Naive B cell (primary cell): ENCODE data around the gene FOXB1. TPM values are rescaled to one million over a fixed set of nuclear protein-coding genes. Genes with fewer than 3 reads are reported as not detected.

ENCODE experiments used
- ATAC-seq, 2 donors: fragments of 150-1000 bp; cut with Tn5 transposase; 2 replicates each; pipeline ENCODE4 v1.10.0; 2021; ENCODE audit warnings: low read depth in 2 of 2, mild to moderate bottlenecking in 2 of 2, moderate library complexity in 2 of 2
- DNase-seq: peaks from one replicate; pipeline ENCODE4 v3.0.0; 2022
- H3K27ac Mint-ChIP-seq, 6 donors: one replicate each; pipeline ENCODE4 v1.8.0; 2020 to 2022; ENCODE audit warnings: mild to moderate bottlenecking in 6 of 6, mixed read lengths in 6 of 6, moderate library complexity in 5 of 6, inconsistent platforms in 2 of 6
- H3K27me3 Mint-ChIP-seq, 3 donors: one replicate each; pipeline ENCODE4 v1.8.0; 2021 to 2022; ENCODE audit warnings: mixed read lengths in 3 of 3, mild to moderate bottlenecking in 1 of 3
- H3K36me3 Mint-ChIP-seq, 2 donors: one replicate each; pipeline ENCODE4 v1.8.0; 2020 to 2022; ENCODE audit warnings: mixed read lengths in 2 of 2, inconsistent platforms in 1 of 2, mild to moderate bottlenecking in 1 of 2
- H3K4me1 Mint-ChIP-seq, 3 donors: one replicate each; pipeline ENCODE4 v1.8.0; 2020 to 2022; ENCODE audit warnings: mixed read lengths in 3 of 3, inconsistent platforms in 1 of 3, mild to moderate bottlenecking in 1 of 3, moderate library complexity in 1 of 3
- H3K4me3 Mint-ChIP-seq, 8 donors: one replicate each; pipeline ENCODE4 v1.8.0; 2020 to 2022; ENCODE audit warnings: mild to moderate bottlenecking in 8 of 8, mixed read lengths in 8 of 8, moderate library complexity in 8 of 8, inconsistent platforms in 2 of 8
- H3K9me3 Mint-ChIP-seq, 7 donors: one replicate each; pipeline ENCODE4 v1.8.0; 2020 to 2022; ENCODE audit warnings: mixed read lengths in 7 of 7, mild to moderate bottlenecking in 5 of 7, inconsistent platforms in 2 of 7, moderate library complexity in 1 of 7
- polyA plus RNA-seq, 6 donors: library from polyadenylated mRNA; unstranded; fragments of 300-500 nt; fragmentation: Illumina TruSeq; gene quantifications; one replicate each; pipeline ENCODE4 v1.2.3, GENCODE V29; 2021; ENCODE audit warnings: low read depth in 6 of 6

FOXB1 gene
- polyA plus RNA-seq, 6 donors from 2014 or later, result not detected

DNA sequence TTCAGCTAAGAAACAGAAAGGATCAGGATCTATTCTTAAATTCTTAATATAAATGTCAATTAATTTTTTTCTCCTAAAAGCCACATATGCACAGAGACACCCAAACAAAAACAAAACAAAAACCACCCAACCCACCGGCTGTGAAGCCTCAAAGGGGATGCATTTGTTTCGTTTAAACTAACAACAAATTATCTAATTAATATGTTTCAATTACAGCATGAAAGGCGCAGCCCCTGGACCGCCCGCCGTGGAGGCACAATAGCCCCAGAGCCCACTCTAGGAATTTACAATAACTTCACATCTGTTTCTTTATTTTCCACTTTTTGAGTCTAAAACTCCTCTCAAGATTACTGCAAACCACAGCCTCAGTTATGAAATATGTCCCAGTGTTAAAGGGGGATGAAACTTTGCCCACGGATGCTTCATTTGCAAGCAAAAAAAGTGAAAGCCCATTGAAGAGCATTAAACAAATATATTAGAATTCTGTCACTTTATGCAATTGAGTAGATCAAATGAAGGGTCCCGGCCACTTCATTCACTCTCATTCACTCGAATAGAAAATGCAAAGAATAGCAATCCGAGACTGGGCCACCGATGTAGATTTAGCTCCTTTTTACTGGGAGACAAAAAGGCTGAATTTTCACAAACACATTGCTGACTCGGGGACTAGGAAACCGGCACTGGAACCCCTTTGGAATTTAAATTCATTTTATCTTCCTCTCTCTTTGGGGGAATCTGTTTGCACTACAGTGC lies 6.0 kb downstream of the FOXB1 start:
- H3K4me3 Mint-ChIP-seq, result no peak overlapping the region
- H3K36me3 Mint-ChIP-seq, result peaks cover 0 to 12% of the 10 kb centered on the region in 2 donors
- peaks cover 0 to 5% (median 3%) of the 10 kb centered on the region in 7 donors for H3K9me3 Mint-ChIP-seq
- DNase-seq, result no peak
- peaks cover 65 to 85% (median 80%) of the 10 kb centered on the region in 3 donors for H3K27me3 Mint-ChIP-seq
- no peak overlapping the region for H3K27ac Mint-ChIP-seq
- ATAC-seq, result no peak
- peaks cover 16 to 17% (median 17%) of the 10 kb centered on the region in 3 donors for H3K4me1 Mint-ChIP-seq

DNA sequence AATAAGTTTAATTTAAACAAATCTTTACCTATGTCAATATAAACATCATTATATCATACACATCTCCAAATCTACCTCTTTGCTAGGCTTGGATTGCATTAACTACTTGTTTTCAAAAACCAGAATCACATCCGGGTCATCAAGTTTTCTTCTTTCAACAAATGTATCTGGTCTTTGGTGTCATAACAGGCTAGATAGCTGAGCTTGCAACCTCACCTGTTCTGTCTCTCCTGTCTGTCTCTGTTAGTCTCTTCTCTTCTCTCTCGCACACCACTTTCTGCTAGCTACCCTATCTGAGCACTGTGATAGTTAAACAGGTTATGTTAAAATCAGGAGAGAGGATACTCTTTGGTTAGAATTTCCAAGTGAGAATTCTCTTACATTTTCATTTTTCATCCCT lies 6.7 kb downstream of the FOXB1 start:
- peaks cover 0 to 8% of the 10 kb centered on the region in 2 donors for H3K36me3 Mint-ChIP-seq
- DNase-seq, result no peak
- no peak overlapping the region for H3K27ac Mint-ChIP-seq
- no peak overlapping the region for H3K4me3 Mint-ChIP-seq
- peaks cover 9 to 10% (median 10%) of the 10 kb centered on the region in 3 donors for H3K4me1 Mint-ChIP-seq
- no peak for ATAC-seq
- H3K9me3 Mint-ChIP-seq, result peaks cover 0 to 8% (median 3%) of the 10 kb centered on the region in 7 donors
- peaks cover 65 to 83% (median 75%) of the 10 kb centered on the region in 3 donors for H3K27me3 Mint-ChIP-seq

DNA sequence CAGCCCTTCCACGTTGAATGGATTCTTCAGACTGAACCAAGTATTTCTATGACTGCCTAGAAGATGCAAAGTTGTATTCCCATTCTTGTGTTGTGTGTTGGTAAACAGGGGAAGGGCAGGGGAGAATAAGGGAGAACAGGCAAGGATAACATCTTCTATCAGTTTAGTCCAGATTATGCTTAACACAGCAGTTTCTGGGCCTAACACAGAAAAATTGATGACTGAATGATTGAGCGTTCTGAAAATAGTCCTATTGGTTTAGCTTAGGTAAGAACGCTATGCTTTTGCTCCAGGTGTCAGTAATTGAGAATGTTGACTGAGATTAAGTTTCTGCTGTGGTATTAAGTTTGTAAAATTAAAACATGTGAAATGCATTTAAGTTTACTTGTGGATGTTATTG lies 8.6 kb downstream of the FOXB1 start:
- Mint-ChIP-seq H3K9me3 (peaks cover 2 to 15% (median 9%) of the 10 kb centered on the region in 7 donors), H3K4me3 (no peak overlapping the region), H3K36me3 (peaks cover 7 to 8% of the 10 kb centered on the region in 2 donors), H3K27ac (no peak overlapping the region), H3K27me3 (peaks cover 61 to 73% (median 63%) of the 10 kb centered on the region in 3 donors), H3K4me1 (no peaks in the 10 kb centered on the region)
- DNase-seq (no peak), ATAC-seq (no peak)

DNA sequence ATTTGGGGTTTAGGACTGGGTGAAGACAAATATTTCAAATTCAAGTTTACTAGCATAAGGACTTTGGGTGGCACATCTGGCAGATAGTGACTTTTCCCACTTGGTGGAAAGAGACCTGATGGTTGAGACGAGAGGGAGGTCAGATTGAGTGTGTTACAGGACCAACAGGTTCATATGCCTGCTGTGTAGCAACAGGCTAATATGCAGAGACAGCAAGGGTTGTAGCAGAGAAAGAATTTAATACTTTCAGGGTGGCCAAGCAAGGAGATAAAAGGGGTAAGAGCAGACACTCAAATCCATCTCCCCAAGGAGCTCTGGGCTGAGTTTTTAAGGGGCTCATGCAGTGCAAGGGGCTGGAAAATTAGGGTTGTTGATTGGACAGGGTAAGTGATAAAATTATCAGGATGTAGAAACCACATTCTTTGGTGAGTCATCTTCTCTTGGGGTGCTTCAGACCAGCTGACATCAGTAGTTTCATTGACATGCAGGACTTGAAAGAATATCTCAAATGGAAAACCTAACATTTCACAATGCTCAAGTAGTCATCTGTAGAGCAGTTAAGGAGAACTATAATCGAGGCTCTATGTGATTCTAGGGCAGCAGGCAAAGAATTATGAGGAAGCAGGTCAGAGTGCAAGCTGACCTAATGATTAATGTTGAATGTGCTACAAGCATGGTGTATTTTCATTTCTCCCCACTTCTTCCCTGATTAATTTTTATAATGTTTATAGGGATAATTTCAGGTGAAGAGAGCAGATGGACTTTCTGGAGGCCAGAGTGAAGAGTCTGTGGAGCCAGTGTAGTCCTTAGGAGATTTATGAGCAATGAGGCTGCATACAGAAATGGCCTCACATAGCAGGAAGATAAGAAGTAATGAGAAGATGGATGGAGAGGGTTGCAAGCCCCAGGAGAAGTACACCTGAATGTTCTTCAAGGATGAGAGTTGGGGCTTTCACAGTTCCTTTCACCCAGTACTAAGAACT lies 13.7 kb downstream of the FOXB1 start:
- DNase-seq (no peak), ATAC-seq (no peak)
- Mint-ChIP-seq H3K9me3 (peaks cover 4 to 27% (median 8%) of the 10 kb centered on the region in 7 donors), H3K4me1 (no peaks in the 10 kb centered on the region), H3K36me3 (peaks cover 8 to 14% of the 10 kb centered on the region in 2 donors), H3K27ac (no peak overlapping the region), H3K4me3 (no peak overlapping the region), H3K27me3 (peaks cover 40 to 54% (median 44%) of the 10 kb centered on the region in 3 donors)

DNA sequence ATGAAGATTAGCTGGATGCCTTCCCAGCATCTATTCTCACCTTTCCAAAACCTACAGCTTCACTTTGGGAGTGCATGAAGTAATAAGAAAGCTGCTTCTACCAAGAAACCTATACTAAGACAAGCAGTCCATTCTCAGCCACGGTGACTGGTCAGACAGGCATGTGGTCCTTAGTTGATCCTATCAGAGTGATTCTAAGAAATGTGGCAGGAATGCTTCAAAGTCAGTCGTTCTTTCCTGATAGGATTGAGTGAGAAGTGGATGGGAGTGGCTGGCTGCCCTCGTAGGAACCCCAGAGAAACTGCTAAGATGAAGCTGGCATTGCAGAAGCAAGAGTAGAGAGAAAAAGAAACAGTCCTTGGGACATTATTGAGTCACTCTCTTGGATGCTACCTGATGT lies 16.6 kb downstream of the FOXB1 start:
- Mint-ChIP-seq H3K36me3 (peaks cover 8 to 14% of the 10 kb centered on the region in 2 donors), H3K27me3 (peaks cover 32 to 43% (median 39%) of the 10 kb centered on the region in 3 donors), H3K9me3 (peaks cover 4 to 19% (median 8%) of the 10 kb centered on the region in 7 donors), H3K4me3 (no peak overlapping the region), H3K4me1 (no peaks in the 10 kb centered on the region), H3K27ac (no peak overlapping the region)
- ATAC-seq, result no peak
- no peak for DNase-seq

DNA sequence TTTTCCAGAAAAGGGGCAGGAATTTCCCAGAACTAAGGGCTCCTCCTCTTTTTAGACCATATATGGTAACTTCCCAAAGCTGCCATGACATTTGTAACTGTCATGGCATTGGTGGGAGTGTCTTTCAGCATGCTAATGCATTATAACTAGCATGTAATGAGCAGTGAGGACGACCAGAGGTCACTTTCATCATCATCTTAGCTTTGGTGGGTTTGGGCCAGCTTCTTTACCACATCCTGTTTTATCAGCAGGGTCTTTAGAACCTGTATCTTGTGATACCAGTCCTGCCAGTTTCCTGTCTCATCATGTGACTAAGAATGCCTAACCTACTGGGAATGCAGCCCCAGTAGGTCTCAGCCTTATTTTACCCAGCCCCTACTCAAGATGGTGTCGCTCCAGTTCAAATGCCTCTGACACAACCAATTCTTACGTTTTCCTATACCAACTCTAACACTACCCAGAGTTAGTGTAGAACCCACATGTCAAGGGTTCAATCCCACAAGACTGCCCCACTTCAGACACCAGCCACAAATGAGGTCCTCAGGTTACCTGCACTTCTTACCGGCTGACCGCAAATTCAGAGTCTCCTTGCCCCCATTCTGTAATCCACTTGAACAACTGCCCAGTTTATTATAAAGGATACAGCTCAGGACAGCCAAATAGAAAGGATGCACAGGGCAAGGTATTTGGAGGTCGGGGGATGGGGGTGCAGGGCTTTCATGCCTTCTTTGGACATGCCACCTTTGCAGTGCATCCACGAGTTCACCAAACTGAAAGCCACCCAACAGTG lies 17.7 kb downstream of the FOXB1 start:
- no peak for ATAC-seq

DNA sequence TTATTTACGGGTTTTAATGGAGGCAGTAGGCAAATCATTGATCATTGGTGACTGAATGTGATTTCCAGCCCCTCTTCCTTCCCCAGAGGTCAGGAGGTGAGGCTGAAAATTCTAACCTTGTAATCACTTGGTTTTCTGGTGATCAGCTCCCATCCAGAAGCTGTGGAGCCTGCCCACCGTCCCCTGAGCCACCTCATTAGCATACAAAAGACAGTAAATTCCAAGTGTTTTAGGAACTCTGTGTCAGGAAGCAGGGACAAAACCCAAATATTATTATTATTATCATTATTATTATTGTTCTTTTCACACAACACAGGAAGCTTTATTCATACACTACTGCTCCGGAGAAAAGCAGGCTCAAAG lies 18.2 kb downstream of the FOXB1 start:
- Mint-ChIP-seq H3K9me3 (peaks cover 2 to 15% (median 5%) of the 10 kb centered on the region in 7 donors), H3K27ac (no peak overlapping the region), H3K4me1 (no peaks in the 10 kb centered on the region), H3K4me3 (no peak overlapping the region), H3K27me3 (peaks cover 34 to 40% (median 39%) of the 10 kb centered on the region in 3 donors), H3K36me3 (peaks cover 4 to 11% of the 10 kb centered on the region in 2 donors)
- DNase-seq, result no peak
- ATAC-seq, result no peak

More for the DNA sequence above, 17.7 kb downstream of the FOXB1 start:
- no peak overlapping the region for H3K4me3 Mint-ChIP-seq
- DNase-seq, result no peak
- no peak overlapping the region for H3K27ac Mint-ChIP-seq
- peaks cover 38 to 44% (median 40%) of the 10 kb centered on the region in 3 donors for H3K27me3 Mint-ChIP-seq
- no peaks in the 10 kb centered on the region for H3K4me1 Mint-ChIP-seq
- H3K9me3 Mint-ChIP-seq, result peaks cover 4 to 19% (median 8%) of the 10 kb centered on the region in 7 donors
- H3K36me3 Mint-ChIP-seq, result peaks cover 8 to 14% of the 10 kb centered on the region in 2 donors

DNA sequence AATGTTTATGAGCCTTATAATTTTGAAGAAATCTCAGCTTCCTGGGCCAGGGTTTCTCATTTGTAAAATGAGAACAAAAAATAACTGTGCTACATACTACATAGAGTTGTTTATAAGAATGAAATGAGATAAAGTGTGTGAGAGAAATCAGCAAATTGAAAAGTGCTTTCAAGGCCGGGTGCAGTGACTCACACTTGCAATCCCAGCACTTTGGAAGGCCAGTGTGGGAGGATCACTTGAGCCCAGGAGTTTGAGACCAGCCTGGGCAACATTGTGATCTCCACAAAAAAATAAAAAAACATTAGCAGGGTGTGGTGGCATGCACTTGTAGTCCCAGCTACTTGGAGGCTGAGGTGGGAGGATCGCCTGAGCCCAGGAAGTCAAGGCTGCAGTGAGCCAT lies 22.4 kb downstream of the FOXB1 start:
- DNase-seq, result no peak
- peaks cover 22 to 32% (median 26%) of the 10 kb centered on the region in 3 donors for H3K27me3 Mint-ChIP-seq

DNA sequence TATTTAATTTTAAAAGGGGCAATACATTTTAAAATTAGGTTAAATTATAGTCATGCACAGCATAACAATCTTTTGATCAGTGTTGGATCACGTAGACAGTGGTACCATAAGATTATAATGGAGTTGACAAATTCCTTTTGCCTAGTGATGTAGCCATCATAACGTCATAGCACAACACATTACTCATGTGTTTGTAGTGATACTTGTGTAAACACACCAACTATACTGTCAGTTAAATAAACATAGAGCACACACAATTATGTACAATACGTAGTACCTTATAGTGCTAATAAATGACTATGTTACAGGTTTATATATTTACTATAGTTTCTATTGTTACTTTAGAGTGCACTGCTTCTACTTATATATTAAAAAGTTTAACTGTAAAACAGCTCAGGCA lies 31.2 kb downstream of the FOXB1 start:
- Mint-ChIP-seq H3K9me3 (peaks cover 0 to 12% (median 3%) of the 10 kb centered on the region in 7 donors), H3K27ac (no peak overlapping the region), H3K27me3 (peaks cover 3 to 29% (median 28%) of the 10 kb centered on the region in 3 donors), H3K36me3 (no peaks in the 10 kb centered on the region), H3K4me3 (no peak overlapping the region), H3K4me1 (no peaks in the 10 kb centered on the region)
- no peak for ATAC-seq
- DNase-seq, result no peak

More for the DNA sequence above, 22.4 kb downstream of the FOXB1 start:
- Mint-ChIP-seq H3K27ac (no peak overlapping the region), H3K9me3 (peaks cover 0 to 8% (median 0%) of the 10 kb centered on the region in 7 donors), H3K4me3 (no peak overlapping the region), H3K4me1 (no peaks in the 10 kb centered on the region), H3K36me3 (no peaks in the 10 kb centered on the region)
- no peak for ATAC-seq

DNA sequence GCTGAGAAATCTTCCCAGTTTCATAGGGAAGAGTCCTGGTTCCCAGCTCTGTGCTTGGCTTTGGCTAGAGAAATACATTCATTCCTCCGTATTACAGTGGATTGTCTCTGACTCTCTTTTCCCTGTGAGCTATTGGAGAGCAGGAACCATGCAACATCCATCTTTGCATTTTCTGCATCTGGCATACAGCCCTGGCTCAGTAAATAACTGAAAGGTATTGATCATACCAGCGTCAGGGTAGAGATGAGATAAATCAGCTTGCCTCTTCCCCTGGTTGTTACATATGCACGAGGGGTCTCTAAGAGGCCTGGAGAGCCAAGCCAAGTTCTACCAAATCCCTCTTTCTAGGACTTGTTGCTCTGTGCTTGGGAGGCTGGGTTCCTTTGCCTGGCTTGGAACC lies 35.2 kb downstream of the FOXB1 start:
- DNase-seq (no peak), ATAC-seq (no peak)
- no peaks in the 10 kb centered on the region for H3K4me1 Mint-ChIP-seq
- no peaks in the 10 kb centered on the region for H3K36me3 Mint-ChIP-seq
- H3K27me3 Mint-ChIP-seq, result peaks cover 11 to 34% (median 23%) of the 10 kb centered on the region in 3 donors
- H3K27ac Mint-ChIP-seq, result no peak overlapping the region
- H3K4me3 Mint-ChIP-seq, result no peak overlapping the region
- H3K9me3 Mint-ChIP-seq, result peaks cover 0 to 2% (median 0%) of the 10 kb centered on the region in 7 donors

DNA sequence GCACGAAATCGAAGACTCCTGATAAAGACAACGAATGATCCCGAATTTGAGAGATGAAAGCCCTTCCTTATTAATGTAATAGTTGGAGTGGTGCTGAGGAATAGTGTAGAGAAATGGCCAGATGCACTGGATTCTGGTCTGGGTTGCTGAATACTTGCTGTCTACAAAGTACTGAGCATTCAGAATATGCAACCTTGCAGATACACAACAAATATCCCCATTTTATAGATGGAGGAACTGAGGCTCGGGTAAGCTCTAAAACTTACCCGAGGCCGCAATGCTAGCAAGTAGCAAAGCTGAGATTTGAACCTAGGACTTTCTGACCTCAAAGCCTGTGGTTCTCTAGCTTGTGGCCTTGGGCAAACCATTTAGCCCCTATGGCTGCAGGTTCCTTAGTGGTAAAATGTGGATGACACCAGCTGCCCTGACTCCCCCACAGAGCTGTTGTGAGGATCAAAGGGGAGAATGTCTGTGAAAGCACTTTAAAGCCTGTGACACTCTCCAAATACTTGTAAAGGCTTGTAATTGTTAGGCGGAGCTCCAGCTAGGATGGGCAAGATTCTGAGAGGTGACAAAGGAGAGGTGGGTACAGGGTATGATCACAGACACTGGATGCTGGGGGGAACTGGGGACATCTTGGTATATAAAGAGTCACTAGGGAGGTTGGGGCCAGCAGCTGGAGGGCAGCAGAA lies 39.8 kb downstream of the FOXB1 start:
- peaks cover 0 to 3% (median under 1%) of the 10 kb centered on the region in 7 donors for H3K9me3 Mint-ChIP-seq
- no peak for ATAC-seq
- H3K4me3 Mint-ChIP-seq, result no peak overlapping the region
- peaks cover 14 to 29% (median 18%) of the 10 kb centered on the region in 3 donors for H3K27me3 Mint-ChIP-seq
- no peak for DNase-seq
- no peaks in the 10 kb centered on the region for H3K4me1 Mint-ChIP-seq
- no peak overlapping the region for H3K27ac Mint-ChIP-seq
- H3K36me3 Mint-ChIP-seq, result no peaks in the 10 kb centered on the region

DNA sequence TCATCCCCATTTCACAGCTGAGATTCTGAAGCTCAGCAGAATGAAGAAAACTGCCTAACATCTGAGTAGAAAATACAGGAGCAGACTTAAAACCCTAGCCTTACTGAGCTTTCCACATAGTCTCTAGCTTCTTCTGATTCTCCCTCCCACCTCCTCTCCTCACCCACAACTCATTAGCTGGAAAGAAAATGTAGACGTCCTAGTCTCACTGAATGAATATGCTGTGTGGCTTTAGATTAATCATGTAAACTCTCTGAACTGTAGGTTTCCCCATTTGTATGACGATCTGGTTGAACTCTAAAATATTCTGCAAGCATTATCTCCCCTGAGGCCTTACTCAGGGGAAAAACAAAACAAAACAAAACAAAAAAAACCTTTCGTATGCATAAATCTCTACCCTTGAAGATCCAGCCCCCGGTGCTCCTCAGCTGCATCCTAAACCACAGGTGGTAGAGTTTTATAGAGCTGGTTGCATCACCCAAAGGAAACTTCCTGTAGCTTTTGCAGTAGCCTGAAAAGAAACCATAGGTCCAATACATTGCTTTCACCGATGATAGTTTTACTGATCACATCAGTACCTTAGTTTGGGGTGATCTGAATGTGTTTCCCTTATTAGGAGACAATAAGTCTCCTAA lies 40.6 kb downstream of the FOXB1 start:
- DNase-seq (no peak), ATAC-seq (no peak)
- H3K27ac Mint-ChIP-seq, result no peak overlapping the region
- H3K9me3 Mint-ChIP-seq, result peaks cover 4 to 12% (median 8%) of the 10 kb centered on the region in 7 donors
- no peaks in the 10 kb centered on the region for H3K36me3 Mint-ChIP-seq
- H3K27me3 Mint-ChIP-seq, result peaks cover 14 to 24% (median 18%) of the 10 kb centered on the region in 3 donors
- H3K4me3 Mint-ChIP-seq, result no peak overlapping the region
- H3K4me1 Mint-ChIP-seq, result no peaks in the 10 kb centered on the region
